ENCODE data around the gene SRMS.

The SRMS gene

GRCh38 chr20:63508072-63508768 is 39.3 kb downstream of the SRMS start:
- H3K4me3 ChIP-seq (replicated peaks; ENCODE audit: low read depth, low read length) = no peak overlapping the region
- DNase-seq (ENCODE audit: low read depth) = no peak
- TF ChIP-seq, protein P1, sequence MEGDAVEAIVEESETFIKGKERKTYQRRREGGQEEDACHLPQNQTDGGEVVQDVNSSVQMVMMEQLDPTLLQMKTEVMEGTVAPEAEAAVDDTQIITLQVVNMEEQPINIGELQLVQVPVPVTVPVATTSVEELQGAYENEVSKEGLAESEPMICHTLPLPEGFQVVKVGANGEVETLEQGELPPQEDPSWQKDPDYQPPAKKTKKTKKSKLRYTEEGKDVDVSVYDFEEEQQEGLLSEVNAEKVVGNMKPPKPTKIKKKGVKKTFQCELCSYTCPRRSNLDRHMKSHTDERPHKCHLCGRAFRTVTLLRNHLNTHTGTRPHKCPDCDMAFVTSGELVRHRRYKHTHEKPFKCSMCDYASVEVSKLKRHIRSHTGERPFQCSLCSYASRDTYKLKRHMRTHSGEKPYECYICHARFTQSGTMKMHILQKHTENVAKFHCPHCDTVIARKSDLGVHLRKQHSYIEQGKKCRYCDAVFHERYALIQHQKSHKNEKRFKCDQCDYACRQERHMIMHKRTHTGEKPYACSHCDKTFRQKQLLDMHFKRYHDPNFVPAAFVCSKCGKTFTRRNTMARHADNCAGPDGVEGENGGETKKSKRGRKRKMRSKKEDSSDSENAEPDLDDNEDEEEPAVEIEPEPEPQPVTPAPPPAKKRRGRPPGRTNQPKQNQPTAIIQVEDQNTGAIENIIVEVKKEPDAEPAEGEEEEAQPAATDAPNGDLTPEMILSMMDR (IDR thresholded peaks at IDR 0.05; ENCODE audit: low read length, missing control alignments) = no peak

DNA sequence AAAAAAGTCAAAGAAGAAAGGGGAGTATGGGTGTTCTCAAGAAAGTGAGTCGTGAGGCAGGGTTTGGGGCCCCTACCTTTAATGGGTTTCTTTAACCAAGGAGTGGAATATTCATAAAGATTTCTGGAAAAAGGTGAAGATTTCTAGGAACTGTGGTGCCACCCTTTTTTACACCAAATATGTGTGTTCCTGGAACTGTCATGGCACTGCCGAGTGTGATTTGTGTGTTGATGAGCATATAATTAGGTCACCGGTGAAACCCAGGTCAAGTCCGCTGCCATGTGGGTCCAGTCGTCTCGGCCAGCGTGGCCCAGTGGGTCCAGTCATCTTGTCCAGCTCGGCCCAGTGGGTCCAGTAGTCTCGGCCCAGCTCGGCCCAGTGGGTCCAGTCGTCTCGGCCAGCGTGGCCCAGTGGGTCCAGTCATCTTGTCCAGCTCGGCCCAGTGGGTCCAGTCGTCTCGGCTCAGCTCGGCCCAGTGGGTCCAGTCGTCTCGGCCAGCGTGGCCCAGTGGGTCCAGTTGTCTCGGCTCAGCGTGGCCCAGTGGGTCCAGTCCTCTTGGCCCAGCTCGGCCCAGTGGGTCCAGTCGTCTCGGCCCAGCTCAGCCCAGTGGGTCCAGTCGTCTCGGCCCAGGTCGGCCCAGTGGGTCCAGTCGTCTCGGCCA is 40.3 kb downstream of the SRMS start:
- DNase-seq (ENCODE audit: low read depth) = no peak
- TF ChIP-seq, protein P1 (IDR thresholded peaks at IDR 0.05; ENCODE audit: low read length, missing control alignments) = no peak
- H3K4me3 ChIP-seq (replicated peaks; ENCODE audit: low read depth, low read length) = no peak overlapping the region

GRCh38 chr20:63505723-63506122 is 41.8 kb downstream of the SRMS start:
- H3K4me3 ChIP-seq (replicated peaks; ENCODE audit: low read depth, low read length) = no peak overlapping the region
- TF ChIP-seq, protein P1 (IDR thresholded peaks at IDR 0.05; ENCODE audit: low read length, missing control alignments) = no peak
- DNase-seq (ENCODE audit: low read depth) = no peak

DNA sequence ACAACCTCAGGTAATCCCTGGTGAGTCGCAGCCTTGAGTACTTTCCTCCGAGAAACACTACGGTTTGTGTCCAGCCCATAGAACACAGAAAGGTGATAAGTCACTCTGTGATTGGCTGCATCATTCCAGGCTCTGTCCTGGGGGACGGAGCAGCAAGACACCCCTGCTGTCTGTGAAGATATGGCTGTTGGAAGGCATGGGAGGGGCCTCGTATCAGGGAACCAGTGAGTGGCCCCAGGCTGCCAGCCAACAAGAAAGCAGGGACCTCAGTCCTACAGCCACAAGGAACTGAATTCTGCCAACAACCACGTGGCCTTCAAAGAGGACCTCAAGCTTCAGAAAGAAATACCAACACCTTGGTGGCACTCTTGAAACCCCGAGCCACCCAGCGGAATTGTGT is 42.3 kb downstream of the SRMS start:
- no peak overlapping the region for H3K4me3 ChIP-seq (replicated peaks; ENCODE audit: low read depth, low read length)
- TF ChIP-seq, protein P1 (IDR thresholded peaks at IDR 0.05; ENCODE audit: low read length, missing control alignments) = no peak
- DNase-seq (ENCODE audit: low read depth) = no peak

GRCh38 chr20:63504642-63505041 is 42.9 kb downstream of the SRMS start:
- H3K4me3 ChIP-seq (replicated peaks; ENCODE audit: low read depth, low read length) = no peak overlapping the region
- no peak for DNase-seq (ENCODE audit: low read depth)
- TF ChIP-seq, protein P1 (IDR thresholded peaks at IDR 0.05; ENCODE audit: low read length, missing control alignments) = no peak

- DNase-seq (ENCODE audit: low read depth) = no peak
- no peak overlapping the region for H3K4me3 ChIP-seq (replicated peaks; ENCODE audit: low read depth, low read length)
- TF ChIP-seq, protein P1 (IDR thresholded peaks at IDR 0.05; ENCODE audit: low read length, missing control alignments) = no peak
These were observed 44.0 kb downstream of the SRMS start for GRCh38 chr20:63503524-63503923.

Data from fibroblast of pulmonary artery (primary cell).